Uterus (tissue), 4 donors: ENCODE measurements around the gene PIK3C2G. TPM values are rescaled to one million over a fixed set of nuclear protein-coding genes. Genes with fewer than 3 reads are reported as not detected.
"Not testable (repeated sequence)": the region's sequence is repeated elsewhere in the genome, so short reads cannot be mapped to it uniquely, and the experiment has no call there.

Experiments
- DNase-seq, 2 donors: peaks; one replicate each; pipeline ENCODE4 v3.0.0-alpha.2; 2019 to 2020
- H3K27ac ChIP-seq, 2 donors: fragments of 200-600 bp; sonication (generic); 1 replicate in 1 of 2; 2 replicates in 1 of 2; pipeline ENCODE4 v1.5.1; 2016 to 2018
- H3K27me3 ChIP-seq, 2 donors: fragments of 200-600 bp; sonication (generic); one replicate each; pipeline ENCODE4 v1.5.1; 2018 to 2019; ENCODE audit warnings: control low read depth in 1 of 2
- H3K36me3 ChIP-seq, 2 donors: fragments of 200-600 bp; sonication (generic); one replicate each; pipeline ENCODE4 v1.5.1; 2019; ENCODE audit warnings: control low read depth in 1 of 2
- H3K4me1 ChIP-seq, 2 donors: fragments of 200-600 bp; sonication (generic); one replicate each; pipeline ENCODE4 v1.5.1; 2018 to 2019; ENCODE audit warnings: control low read depth in 1 of 2
- H3K4me3 ChIP-seq, 2 donors: fragments of 200-600 bp; sonication (generic); 1 replicate in 1 of 2; 2 replicates in 1 of 2; pipeline ENCODE4 v1.5.1; 2018 to 2019; ENCODE audit warnings: mild to moderate bottlenecking in 1 of 2
- H3K9me3 ChIP-seq, 2 donors: fragments of 200-600 bp; sonication (generic); one replicate each; pipeline ENCODE4 v1.5.1; 2019; ENCODE audit warnings: control low read depth in 1 of 2
- POLR2A ChIP-seq, 2 donors: fragments of 450-650 bp; IDR thresholded peaks; one replicate each; pipeline ENCODE4 v1.6.1; 2016; ENCODE audit warnings: antibody characterized with exemption in 2 of 2, mild to moderate bottlenecking in 1 of 2, moderate library complexity in 1 of 2
- intact Hi-C: fragments of 100-400 bp; cut with DNase I; formaldehyde crosslinking; loops from one replicate; pipeline ENCODE4 v1.15.1; 2023; ENCODE audit warnings: low total_unique reads
- total RNA-seq, 4 donors: library from RNA; depleted of rRNA in 3 of 4; stranded (reverse); fragments of >200 nt in 3 of 4; gene quantifications; one replicate each; pipeline versions ENCODE4 v1.1.0 to v1.2.4, GENCODE V29; 2014 to 2023
- TF ChIP-seq, protein P1 (sequence below), 4 experiments: fragments of 200-600 bp in 2 of 4; fragments of 450-650 bp in 2 of 4; sonication (generic) in 2 of 4; IDR thresholded peaks; one replicate each; pipeline ENCODE4 v1.5.1; 2016 to 2019; ENCODE audit warnings: antibody characterized with exemption in 4 of 4, mild to moderate bottlenecking in 2 of 4, moderate library complexity in 1 of 4
- donor health status: DM: yes; HTN: yes; CAD: no.

Gene PIK3C2G
- total RNA-seq, 4 donors from 2014 or later: under 0.01 to 2.2 (median 0.34) TPM; not detected in 1

DNA sequence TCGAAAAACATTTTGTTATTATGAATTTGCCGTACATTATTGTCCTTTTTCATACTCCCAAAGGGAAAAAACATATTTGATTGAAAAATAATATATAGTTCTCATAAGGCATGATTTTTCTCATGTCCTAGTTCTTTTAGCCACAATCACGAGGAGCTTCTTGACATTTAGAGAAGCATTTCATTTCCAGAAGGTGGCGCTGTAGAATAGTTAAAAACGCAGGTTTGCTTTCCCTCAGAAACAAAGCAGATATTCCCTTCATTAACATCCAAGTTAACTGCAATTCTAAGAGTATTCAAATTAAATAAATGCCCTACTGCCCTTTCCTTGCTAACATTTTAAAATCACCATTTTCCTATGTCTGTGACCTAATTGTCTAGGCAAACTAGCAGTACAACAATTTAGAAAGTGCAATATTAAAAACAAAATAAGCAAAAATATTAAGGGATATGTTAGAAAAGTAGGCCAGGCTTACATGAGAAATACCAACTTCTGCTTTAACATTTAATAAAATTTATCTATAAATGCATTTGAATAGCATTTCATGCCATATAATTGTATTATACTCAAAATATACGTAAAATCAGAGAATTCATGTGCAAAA lies 10.9 kb upstream of the PIK3C2G start:
- Histone ChIP-seq H3K27ac (peak overlapping the region; percentile 1 to 67), H3K4me3 (no peak overlapping the region), H3K9me3 (no peaks in the 10 kb centered on the region), H3K4me1 (no peaks in the 10 kb centered on the region), H3K36me3 (no peaks in the 10 kb centered on the region), H3K27me3 (no peaks in the 10 kb centered on the region)
- no peak for TF ChIP-seq POLR2A (IDR thresholded peaks at IDR 0.05)
- TF ChIP-seq, protein P1, sequence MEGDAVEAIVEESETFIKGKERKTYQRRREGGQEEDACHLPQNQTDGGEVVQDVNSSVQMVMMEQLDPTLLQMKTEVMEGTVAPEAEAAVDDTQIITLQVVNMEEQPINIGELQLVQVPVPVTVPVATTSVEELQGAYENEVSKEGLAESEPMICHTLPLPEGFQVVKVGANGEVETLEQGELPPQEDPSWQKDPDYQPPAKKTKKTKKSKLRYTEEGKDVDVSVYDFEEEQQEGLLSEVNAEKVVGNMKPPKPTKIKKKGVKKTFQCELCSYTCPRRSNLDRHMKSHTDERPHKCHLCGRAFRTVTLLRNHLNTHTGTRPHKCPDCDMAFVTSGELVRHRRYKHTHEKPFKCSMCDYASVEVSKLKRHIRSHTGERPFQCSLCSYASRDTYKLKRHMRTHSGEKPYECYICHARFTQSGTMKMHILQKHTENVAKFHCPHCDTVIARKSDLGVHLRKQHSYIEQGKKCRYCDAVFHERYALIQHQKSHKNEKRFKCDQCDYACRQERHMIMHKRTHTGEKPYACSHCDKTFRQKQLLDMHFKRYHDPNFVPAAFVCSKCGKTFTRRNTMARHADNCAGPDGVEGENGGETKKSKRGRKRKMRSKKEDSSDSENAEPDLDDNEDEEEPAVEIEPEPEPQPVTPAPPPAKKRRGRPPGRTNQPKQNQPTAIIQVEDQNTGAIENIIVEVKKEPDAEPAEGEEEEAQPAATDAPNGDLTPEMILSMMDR (IDR thresholded peaks at IDR 0.05): peak; percentile 64 to 87 (median 71)
- intact Hi-C loops: no loop called here
- peak in 1 of 2 donors; percentile 40 for DNase-seq

DNA sequence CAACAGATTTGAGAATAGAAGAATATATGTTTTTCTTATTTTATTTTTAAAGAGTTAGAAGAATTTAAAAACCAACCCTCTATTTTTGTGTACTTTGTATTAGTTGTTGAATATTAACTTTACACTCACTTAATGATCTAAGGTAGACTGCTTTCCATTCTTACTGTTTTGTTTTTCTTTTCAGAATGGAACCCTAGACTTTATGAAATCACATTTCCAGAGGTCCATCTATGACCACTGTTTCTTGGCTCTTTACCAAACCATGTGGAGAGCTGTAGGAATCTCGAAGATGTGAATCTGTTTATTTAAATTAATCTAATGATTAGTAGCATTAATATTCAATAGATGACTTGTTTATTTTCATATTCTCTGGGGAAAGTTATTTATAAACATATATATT lies 7.2 kb upstream of the PIK3C2G start:
- Histone ChIP-seq H3K36me3 (no peaks in the 10 kb centered on the region), H3K9me3 (no peaks in the 10 kb centered on the region), H3K27me3 (no peaks in the 10 kb centered on the region), H3K27ac (peak overlapping the region in 1 of 2 donors; percentile 43), H3K4me3 (no peak overlapping the region), H3K4me1 (no peaks in the 10 kb centered on the region)
- TF ChIP-seq, protein P1 (IDR thresholded peaks at IDR 0.05): no peak
- TF ChIP-seq POLR2A (IDR thresholded peaks at IDR 0.05): no peak
- intact Hi-C loops: no loop called here
- DNase-seq: no peak

DNA sequence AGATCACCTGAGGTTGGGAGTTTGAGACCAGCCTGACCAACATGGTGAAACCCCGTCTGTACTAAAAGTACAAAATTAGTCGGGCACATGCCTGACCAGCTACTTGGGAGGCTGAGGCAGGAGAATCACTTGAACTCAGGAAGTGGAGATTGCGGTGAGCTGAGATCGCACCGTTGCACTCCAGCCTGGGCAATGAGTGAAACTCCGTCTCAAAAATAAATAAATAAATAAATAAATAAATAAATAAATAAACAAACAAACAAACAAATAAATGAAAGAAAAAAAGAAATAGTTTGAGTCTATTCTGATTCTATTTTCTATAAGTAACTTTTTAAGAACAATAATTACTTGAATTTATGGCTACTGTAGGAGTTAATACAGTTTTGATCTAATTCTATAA lies 6.3 kb upstream of the PIK3C2G start:
- H3K4me1 ChIP-seq, DNase-seq, intact Hi-C loops, H3K27me3 ChIP-seq, H3K9me3 ChIP-seq, H3K36me3 ChIP-seq, H3K4me3 ChIP-seq: not testable (repeated sequence)
- H3K27ac ChIP-seq: peak overlapping the region in 1 of 2 donors; percentile 15

DNA sequence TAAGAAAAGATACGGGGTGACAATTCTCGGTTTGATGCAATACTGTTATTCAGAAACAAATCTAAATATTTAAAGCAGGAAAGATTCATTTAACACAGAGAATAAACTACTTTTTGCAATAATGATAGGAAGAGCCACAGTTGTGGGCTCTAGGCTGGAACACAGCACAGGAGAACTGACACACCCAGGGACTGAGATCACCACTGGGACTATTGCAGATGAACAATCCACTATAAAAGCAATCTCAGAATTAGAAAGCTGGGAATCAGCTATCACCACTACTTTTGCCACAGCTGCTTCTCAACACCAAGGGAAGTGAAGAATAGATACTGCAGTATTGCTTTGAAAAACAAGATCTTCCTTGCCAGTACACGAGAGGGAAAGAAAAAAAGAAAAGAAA lies 4.1 kb upstream of the PIK3C2G start:
- TF ChIP-seq, protein P1 (IDR thresholded peaks at IDR 0.05): no peak
- TF ChIP-seq POLR2A (IDR thresholded peaks at IDR 0.05): no peak
- Histone ChIP-seq H3K9me3 (no peaks in the 10 kb centered on the region), H3K4me3 (no peak overlapping the region), H3K4me1 (no peaks in the 10 kb centered on the region), H3K36me3 (no peaks in the 10 kb centered on the region), H3K27me3 (no peaks in the 10 kb centered on the region), H3K27ac (peak overlapping the region; percentile 15 to 45)
- intact Hi-C loops: no loop called here
- DNase-seq: no peak

DNA sequence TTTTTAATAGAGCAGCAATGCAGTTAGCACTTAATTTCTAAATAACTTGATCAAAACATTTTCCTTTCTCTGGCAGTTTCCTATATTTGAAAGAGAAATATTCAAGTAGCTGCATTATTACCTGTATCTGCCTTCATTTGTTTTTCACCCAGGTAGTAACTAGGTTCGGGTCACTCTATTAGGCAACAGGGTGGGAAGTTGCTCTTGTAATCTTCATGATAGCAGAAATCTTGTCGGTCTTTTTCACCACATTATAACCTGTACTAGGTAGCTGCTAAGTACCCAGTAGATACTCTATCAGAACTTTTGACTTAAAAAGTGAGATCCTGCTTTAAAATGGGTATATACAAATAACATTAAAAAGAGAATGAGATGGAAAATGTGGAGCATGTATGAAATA lies 2.4 kb upstream of the PIK3C2G start:
- no peak overlapping the region for H3K4me3 ChIP-seq
- H3K9me3 ChIP-seq: no peaks in the 10 kb centered on the region
- intact Hi-C loops: no loop called here
- H3K27ac ChIP-seq: no peak overlapping the region
- no peaks in the 10 kb centered on the region for H3K27me3 ChIP-seq
- TF ChIP-seq, protein P1 (IDR thresholded peaks at IDR 0.05): no peak
- no peak for TF ChIP-seq POLR2A (IDR thresholded peaks at IDR 0.05)
- H3K4me1 ChIP-seq: no peaks in the 10 kb centered on the region
- no peaks in the 10 kb centered on the region for H3K36me3 ChIP-seq
- DNase-seq: no peak
